ENCODE data around the gene GREB1. TPM values are rescaled to one million over a fixed set of nuclear protein-coding genes. Genes with fewer than 3 reads are reported as not detected.

Gene GREB1
- total and polyA plus RNA-seq, 2 of the 13 experiments (the other 11 are each of a cell fraction or from before 2014, with no cell fraction given): 31.3 to 61.2 TPM

DNA sequence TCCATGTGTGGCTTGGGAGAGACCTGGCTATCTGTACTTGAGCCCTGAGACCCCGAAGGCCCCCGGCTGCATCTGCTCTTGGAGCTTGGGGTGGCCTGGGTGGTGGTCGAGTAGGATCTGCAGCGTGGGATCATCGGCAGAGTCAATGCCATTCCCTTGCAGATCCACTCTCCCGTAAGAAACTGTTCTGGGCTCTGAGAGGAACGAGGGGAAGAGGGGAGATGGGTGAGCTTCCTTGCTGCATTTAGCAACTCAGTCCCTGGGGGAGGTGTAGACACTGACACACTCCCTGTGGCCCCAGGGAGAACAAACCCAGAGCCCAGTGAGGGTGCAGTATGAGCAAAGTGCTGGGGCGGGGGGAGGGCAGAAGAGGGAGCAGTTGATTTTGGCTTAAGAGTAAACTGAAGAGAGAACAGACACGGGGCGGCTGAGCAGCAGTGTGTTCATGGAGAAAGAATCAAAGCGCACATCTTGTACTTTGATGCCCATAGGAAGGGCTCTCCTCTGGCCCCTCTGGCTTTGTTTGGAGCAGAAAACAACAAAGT is 8.5 kb downstream of the GREB1 start (continued):
- TF ChIP-seq, protein P1, sequence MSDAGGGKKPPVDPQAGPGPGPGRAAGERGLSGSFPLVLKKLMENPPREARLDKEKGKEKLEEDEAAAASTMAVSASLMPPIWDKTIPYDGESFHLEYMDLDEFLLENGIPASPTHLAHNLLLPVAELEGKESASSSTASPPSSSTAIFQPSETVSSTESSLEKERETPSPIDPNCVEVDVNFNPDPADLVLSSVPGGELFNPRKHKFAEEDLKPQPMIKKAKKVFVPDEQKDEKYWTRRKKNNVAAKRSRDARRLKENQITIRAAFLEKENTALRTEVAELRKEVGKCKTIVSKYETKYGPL (CRISPR knock-in tag; IDR thresholded peaks at IDR 0.05): no peak
- TF ChIP-seq, protein P2, sequence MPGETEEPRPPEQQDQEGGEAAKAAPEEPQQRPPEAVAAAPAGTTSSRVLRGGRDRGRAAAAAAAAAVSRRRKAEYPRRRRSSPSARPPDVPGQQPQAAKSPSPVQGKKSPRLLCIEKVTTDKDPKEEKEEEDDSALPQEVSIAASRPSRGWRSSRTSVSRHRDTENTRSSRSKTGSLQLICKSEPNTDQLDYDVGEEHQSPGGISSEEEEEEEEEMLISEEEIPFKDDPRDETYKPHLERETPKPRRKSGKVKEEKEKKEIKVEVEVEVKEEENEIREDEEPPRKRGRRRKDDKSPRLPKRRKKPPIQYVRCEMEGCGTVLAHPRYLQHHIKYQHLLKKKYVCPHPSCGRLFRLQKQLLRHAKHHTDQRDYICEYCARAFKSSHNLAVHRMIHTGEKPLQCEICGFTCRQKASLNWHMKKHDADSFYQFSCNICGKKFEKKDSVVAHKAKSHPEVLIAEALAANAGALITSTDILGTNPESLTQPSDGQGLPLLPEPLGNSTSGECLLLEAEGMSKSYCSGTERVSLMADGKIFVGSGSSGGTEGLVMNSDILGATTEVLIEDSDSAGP (CRISPR knock-in tag; IDR thresholded peaks at IDR 0.05; ENCODE audit: borderline replicate concordance): no peak; the same call in 1 of the 2 replicates
- no peak for TF ChIP-seq CHCHD3 (CRISPR knock-in tag; IDR thresholded peaks at IDR 0.05)
- TF ChIP-seq KLF11 (CRISPR knock-in tag; IDR thresholded peaks at IDR 0.05): no peak
- no peak for TF ChIP-seq KLF15 (CRISPR knock-in tag; IDR thresholded peaks at IDR 0.05; ENCODE audit: borderline replicate concordance)
- no peak for TF ChIP-seq ZC3H4 (CRISPR knock-in tag; IDR thresholded peaks at IDR 0.05; ENCODE audit: borderline replicate concordance)
- no peak for TF ChIP-seq ZNF879 (CRISPR knock-in tag; IDR thresholded peaks at IDR 0.05)
- TF ChIP-seq, protein P3, sequence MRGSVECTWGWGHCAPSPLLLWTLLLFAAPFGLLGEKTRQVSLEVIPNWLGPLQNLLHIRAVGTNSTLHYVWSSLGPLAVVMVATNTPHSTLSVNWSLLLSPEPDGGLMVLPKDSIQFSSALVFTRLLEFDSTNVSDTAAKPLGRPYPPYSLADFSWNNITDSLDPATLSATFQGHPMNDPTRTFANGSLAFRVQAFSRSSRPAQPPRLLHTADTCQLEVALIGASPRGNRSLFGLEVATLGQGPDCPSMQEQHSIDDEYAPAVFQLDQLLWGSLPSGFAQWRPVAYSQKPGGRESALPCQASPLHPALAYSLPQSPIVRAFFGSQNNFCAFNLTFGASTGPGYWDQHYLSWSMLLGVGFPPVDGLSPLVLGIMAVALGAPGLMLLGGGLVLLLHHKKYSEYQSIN (CRISPR knock-in tag; IDR thresholded peaks at IDR 0.05; ENCODE audit: borderline replicate concordance): no peak
- TF ChIP-seq THYN1 (CRISPR knock-in tag; IDR thresholded peaks at IDR 0.05; ENCODE audit: borderline replicate concordance, low read depth): no peak
- 0 out of 2 replicates have a peak, but pooled peaks have one; percentile 54 for TF ChIP-seq ZZZ3 (CRISPR knock-in tag; IDR thresholded peaks at IDR 0.05; ENCODE audit: borderline replicate concordance)
- TF ChIP-seq CEBPG (CRISPR knock-in tag; IDR thresholded peaks at IDR 0.05): no peak
- TF ChIP-seq HIVEP1 (CRISPR knock-in tag; IDR thresholded peaks at IDR 0.05): 0 out of 2 replicates have a peak, but pooled peaks have one; percentile 24
- TF ChIP-seq, protein P4, sequence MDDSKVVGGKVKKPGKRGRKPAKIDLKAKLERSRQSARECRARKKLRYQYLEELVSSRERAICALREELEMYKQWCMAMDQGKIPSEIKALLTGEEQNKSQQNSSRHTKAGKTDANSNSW (CRISPR knock-in tag; IDR thresholded peaks at IDR 0.05; ENCODE audit: borderline replicate concordance): no peak
- TF ChIP-seq, protein P5, sequence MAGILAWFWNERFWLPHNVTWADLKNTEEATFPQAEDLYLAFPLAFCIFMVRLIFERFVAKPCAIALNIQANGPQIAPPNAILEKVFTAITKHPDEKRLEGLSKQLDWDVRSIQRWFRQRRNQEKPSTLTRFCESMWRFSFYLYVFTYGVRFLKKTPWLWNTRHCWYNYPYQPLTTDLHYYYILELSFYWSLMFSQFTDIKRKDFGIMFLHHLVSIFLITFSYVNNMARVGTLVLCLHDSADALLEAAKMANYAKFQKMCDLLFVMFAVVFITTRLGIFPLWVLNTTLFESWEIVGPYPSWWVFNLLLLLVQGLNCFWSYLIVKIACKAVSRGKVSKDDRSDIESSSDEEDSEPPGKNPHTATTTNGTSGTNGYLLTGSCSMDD (CRISPR knock-in tag; IDR thresholded peaks at IDR 0.05): no peak
- no peak for TF ChIP-seq SIX4 (CRISPR knock-in tag; IDR thresholded peaks at IDR 0.05)
- TF ChIP-seq, protein P6, sequence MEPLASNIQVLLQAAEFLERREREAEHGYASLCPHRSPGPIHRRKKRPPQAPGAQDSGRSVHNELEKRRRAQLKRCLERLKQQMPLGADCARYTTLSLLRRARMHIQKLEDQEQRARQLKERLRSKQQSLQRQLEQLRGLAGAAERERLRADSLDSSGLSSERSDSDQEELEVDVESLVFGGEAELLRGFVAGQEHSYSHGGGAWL (CRISPR knock-in tag; IDR thresholded peaks at IDR 0.05): no peak
- TF ChIP-seq ELF3 (CRISPR knock-in tag; IDR thresholded peaks at IDR 0.05): no peak
- TF ChIP-seq ZNF816 (CRISPR knock-in tag; IDR thresholded peaks at IDR 0.05; ENCODE audit: borderline replicate concordance): no peak
- TF ChIP-seq TOPORS (CRISPR knock-in tag; IDR thresholded peaks at IDR 0.05): no peak
- TF ChIP-seq GATAD1 (CRISPR knock-in tag; IDR thresholded peaks at IDR 0.05): no peak
- no peak for TF ChIP-seq RXRB (CRISPR knock-in tag; IDR thresholded peaks at IDR 0.05; ENCODE audit: borderline replicate concordance)
- TF ChIP-seq, protein P7, sequence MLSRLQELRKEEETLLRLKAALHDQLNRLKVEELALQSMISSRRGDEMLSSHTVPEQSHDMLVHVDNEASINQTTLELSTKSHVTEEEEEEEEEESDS (CRISPR knock-in tag; IDR thresholded peaks at IDR 0.05; ENCODE audit: borderline replicate concordance): 0 out of 2 replicates have a peak, but pooled peaks have one; percentile 16
- TF ChIP-seq, protein P8, sequence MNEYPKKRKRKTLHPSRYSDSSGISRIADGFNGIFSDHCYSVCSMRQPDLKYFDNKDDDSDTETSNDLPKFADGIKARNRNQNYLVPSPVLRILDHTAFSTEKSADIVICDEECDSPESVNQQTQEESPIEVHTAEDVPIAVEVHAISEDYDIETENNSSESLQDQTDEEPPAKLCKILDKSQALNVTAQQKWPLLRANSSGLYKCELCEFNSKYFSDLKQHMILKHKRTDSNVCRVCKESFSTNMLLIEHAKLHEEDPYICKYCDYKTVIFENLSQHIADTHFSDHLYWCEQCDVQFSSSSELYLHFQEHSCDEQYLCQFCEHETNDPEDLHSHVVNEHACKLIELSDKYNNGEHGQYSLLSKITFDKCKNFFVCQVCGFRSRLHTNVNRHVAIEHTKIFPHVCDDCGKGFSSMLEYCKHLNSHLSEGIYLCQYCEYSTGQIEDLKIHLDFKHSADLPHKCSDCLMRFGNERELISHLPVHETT (CRISPR knock-in tag; conservative IDR thresholded peaks at IDR 0.05): no peak
- TF ChIP-seq ZNF749 (CRISPR knock-in tag; IDR thresholded peaks at IDR 0.05; ENCODE audit: borderline replicate concordance): no peak

Measured in HepG2 (cell line).